Activated T-cell treated with anti-CD3 and anti-CD28 coated beads for 1 hour (primary cell): ENCODE measurements around the gene TMEM186.
"Not testable (repeated sequence)": the region's sequence is repeated elsewhere in the genome, so short reads cannot be mapped to it uniquely, and the experiment has no call there.

Experiments
- DNase-seq: peaks from one replicate; pipeline ENCODE4 v3.0.0-alpha.2; 2020; ENCODE audit warnings: low read depth

Gene TMEM186

DNA sequence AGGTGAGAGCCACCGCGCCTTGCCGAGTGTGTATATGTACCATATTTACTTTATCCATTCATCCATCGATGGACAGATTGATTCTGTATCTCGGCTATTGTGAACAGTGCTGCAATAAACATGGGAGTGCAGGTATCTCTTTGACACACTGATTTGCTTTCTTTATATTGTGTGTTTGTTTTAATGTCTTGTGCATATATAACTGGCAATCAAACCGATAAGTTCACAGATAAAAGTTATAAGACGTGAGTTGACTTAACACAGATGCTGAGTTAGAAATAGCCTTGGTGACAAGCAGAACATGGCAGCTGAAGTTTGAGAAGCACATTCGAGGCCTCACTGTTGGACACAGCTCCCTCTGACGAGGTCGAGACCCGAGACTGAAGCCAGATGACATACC lies 23.2 kb downstream of the TMEM186 start:
- no peak for DNase-seq

GRCh38 chr16:8773537-8773936 lies 23.9 kb downstream of the TMEM186 start:
- no peak for DNase-seq

GRCh38 chr16:8768692-8769091 lies 28.7 kb downstream of the TMEM186 start:
- DNase-seq, result no peak

DNA sequence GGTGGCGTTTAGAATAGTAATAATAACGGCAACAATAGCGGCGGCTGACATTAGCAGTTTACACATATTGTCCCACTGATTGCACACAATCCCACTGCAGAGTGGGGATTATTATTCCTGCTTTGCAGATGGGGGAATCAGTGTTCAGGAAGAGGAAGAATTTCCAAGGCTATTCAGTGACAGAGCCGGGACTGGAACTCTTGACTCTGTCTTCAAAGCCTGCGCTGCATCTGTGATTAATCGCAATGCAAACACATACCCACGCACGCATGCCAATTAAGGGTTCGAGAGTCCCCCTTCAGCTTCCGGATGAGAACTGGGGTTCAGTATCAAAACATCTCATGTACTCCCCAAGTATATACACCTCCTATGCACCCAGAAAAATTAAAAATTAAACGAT lies 29.2 kb downstream of the TMEM186 start:
- DNase-seq, result no peak

- DNase-seq, result no peak
Observed at GRCh38 chr16:8767176-8767575, 30.3 kb downstream of the TMEM186 start.

DNA sequence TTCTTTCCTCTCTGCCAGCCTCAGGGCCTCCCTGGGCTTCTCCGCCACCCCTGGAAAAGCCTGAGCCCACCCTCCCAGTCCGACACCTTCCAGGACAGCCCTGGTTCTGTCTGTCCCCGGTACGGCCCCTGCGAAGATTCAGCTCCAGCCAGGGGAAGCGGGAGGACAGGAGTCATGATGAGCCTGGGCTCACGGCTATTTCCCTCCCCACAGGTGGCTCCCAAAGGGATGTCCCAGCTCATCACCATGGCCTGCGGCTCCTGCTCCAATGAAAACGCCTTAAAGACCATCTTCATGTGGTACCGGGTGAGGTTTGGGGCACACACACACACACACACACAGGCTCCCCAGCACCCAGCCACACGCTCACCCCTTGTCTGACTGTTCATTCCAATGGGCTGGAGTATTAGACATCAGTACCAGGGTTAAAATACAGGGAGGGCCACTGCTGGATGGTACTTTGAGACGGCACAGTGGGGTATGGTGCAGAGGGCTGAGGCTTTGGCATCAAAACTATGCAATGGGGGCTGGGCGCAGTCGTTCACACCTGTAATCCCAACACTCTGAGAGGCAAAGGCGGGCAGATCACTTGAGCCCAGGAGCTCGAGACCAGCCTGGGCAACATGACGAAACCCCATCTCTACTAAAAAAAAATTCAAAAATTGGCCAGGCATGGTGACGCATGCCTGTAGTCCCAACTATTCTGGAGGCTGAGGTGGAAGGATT lies 32.8 kb downstream of the TMEM186 start:
- no peak for DNase-seq

- DNase-seq, result no peak
Observed at GRCh38 chr16:8763899-8764298, 33.5 kb downstream of the TMEM186 start.

GRCh38 chr16:8763083-8763482 lies 34.4 kb downstream of the TMEM186 start:
- no peak for DNase-seq

GRCh38 chr16:8762254-8762653 lies 35.2 kb downstream of the TMEM186 start:
- DNase-seq, result no peak

GRCh38 chr16:8761078-8761477 lies 36.4 kb downstream of the TMEM186 start:
- DNase-seq, result no peak

DNA sequence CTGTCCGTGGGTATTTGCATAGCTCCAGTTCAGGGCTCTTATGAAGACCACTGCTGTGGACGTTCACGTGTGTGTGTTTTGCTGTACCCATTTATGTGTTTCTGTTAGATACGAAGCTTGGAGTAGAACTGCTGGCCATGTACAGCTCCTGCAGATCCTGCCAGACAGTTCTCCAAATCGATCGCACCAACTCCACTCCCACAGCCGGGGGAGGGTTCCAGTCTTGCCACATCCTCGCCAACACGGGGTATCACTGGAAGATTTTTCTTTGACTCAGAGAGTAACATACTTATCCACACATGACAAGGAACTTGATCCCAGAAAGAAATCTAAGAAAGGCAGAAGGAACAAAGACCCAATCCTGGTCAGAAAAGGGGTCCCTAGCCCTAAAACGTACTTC lies 37.4 kb downstream of the TMEM186 start:
- DNase-seq, result no peak

DNA sequence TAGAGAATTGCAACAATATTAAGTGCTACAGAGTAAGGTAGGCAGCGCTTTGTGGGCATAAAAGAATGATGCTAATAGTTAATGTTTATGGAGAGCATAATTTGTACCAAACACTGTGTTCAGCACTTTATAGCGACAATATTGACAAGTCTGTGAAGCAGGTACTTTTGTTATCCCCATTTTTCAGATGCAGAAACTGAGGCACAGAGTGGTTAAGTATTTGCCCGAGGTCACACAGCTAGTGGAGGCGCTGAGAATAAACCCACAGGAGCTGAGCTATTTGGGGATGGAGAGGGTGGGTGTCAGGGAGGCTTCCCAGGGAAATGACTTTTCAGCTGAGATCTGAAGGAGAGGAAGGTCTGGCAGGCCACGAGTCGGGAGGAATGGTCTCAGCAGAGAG lies 39.4 kb downstream of the TMEM186 start:
- no peak for DNase-seq

GRCh38 chr16:8756755-8757154 lies 40.7 kb downstream of the TMEM186 start:
- no peak for DNase-seq

- DNase-seq, result no peak
Observed at GRCh38 chr16:8753416-8754054, 43.9 kb downstream of the TMEM186 start.

GRCh38 chr16:8752706-8753105 lies 44.7 kb downstream of the TMEM186 start:
- DNase-seq, result no peak

DNA sequence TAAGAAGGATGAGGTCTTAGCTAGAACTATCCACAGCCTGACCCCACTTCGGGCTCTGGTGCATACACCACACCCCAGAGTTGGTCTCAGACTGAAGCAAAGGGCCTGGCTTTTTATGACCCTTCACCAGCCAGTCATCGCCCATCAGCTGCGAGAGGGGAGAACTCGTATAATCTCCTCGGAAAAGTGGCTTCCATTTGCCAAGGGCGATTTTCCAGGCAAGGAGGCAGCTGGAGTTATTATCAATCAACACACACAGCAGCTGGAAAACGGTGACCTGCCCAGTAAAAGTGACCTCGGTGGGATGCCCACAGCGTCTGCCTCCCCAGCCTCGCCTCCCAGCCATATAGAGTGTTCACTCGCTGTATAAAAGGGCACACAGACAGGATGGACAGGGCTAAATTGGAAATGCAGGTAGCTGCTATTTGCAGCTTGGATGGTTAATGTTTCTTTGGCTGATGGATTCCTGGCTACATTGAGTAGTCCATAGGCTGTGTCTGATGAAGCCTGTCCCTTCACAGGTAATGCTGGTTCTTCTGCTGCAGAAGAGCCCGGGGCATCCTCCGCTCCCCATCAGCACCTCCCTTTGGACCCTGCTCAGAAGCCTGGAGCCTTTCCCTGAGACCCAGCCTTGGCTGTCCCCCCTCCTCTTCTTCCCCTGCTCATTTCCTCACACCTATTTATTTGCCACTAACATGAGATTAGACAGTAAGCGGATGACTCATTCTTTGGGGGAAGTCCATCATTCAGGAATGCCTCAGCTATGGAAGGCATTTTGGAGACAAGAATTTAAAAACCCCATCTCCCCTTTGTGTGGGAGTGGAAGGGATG lies 45.7 kb downstream of the TMEM186 start:
- no peak for DNase-seq

GRCh38 chr16:8748944-8749343 lies 48.5 kb downstream of the TMEM186 start:
- DNase-seq, result not testable (repeated sequence)
